CD4-positive, alpha-beta T cell treated with Interleukin-10 for 1 hour (primary cell): ENCODE data around the gene C10orf90.
"Not testable (repeated sequence)": the region's sequence is repeated elsewhere in the genome, so short reads cannot be mapped to it uniquely, and the experiment has no call there.

Experiments
- DNase-seq: peaks from one replicate; pipeline ENCODE4 v3.0.0-alpha.2; 2020

The C10orf90 gene

DNA sequence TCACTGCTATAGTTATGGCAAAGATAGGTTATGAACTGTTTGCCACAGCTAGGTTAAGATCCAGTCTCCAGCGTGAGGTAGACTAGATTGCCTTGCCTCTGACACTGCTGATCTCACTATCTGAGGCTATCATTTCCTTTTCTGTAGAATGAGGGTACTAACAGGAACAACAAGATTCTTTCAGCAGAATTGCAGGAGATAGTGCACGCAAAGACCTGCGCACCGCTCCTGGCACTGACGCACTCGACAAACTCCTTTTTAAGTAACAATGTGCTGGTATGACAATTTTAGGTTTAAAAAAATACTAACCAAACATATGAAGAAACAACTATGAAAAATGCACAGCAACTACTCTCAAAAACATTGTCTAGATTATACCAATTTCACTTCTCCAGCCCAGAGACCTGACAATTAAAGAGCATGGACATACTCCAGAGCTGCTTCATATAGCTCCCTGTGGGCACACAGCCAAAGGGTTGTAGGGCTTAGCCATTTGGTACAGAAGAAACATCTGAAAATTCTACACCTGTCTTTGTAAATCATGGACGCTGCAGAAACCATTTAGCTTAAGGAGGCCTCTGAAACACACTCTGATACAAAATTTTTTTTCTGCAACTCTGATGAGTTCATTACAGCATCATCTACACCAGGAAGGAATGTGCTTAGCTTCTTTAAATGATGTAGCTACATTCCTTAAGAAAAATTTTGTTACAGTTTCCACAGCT is 290.0 kb downstream of the C10orf90 start:
- DNase-seq, result no peak

DNA sequence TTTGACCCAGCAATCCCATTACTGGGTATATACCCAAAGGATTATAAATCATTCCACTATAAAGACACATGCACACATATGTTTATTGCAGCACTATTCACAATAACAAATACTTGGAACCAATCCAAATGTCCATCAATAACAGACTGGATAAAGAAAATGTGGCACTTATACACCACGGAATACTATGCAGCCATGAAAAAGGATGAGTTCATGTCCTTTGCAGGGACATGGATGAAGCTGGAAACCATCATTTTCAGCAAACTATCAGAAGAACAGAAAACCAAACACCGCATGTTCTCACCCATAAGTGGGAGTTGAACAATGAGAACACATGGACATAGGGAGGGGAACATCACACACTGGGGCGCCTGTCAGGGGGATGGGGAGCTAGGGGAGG is 291.3 kb downstream of the C10orf90 start:
- not testable (repeated sequence) for DNase-seq

DNA sequence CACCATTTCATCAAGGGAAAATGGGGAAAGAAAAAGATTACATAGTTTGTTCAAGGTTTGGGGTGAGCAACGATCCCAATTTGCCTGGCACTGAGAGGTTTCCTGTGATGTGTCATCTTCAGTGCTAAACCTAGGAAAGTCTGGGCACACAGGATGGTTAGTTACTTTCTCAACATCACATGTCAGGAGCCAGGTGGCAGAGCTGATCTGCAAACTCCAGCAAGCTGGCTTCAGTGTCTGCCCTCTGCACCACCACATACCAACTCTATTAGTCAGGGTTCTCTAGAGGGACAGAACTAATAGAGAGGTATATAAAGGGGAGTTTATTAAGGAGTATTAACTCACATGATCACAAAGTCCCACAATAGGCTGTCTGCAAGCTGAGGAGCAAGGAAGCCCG is 293.5 kb downstream of the C10orf90 start:
- DNase-seq, result no peak

DNA sequence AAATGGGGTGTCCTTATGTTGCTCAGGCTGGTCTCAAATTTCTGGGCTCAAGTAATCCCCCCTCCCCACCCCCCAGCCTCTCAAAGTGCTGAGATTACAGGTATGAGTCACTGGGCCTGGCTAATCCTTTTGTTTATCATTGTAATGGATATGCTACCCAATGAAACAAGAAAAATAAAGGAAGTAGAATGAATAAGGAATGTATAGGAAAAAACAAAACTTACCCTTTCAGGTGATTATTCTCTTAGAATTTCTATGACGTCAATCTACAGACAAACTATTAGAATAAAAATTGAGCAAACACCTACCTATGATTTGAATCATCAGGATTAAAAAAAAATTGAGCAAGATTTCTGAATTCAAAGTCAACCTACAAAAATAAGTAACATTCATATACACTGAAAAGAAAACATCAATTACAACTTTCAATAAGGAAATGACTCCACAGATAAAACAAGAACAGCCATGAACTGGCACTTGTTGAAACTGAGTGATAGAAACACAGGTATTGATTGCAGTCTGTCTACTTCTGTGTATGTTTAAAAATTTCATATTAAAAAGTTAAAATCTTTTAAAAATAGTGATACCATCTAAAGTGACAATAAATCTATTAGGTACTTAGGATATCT is 294.5 kb downstream of the C10orf90 start:
- no peak for DNase-seq

DNA sequence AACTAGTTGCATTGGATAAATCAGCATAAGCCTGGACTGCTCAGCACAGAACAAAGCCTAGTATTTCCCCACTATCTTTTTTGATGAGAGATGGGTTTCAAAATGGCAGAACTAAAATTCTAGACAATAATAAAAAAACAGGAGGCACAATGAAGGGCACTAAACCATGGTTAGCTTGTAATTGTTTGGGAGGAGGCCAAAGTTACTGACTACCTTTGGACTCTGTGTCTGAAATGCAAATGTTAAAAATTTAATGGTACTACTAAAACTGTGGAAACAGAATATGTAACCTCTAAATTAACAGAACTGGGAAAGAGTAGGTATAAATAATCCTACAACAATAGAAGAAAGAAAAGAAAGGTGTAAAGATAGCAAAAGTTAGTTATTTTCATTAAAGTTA is 295.2 kb downstream of the C10orf90 start:
- DNase-seq, result no peak
